IgD-negative memory B cell (primary cell): ENCODE data around the gene KLF9. TPM values are rescaled to one million over a fixed set of nuclear protein-coding genes. Genes with fewer than 3 reads are reported as not detected.
"Not testable (repeated sequence)": the region's sequence is repeated elsewhere in the genome, so short reads cannot be mapped to it uniquely, and the experiment has no call there.

ENCODE experiments used
- H3K27ac Mint-ChIP-seq, 3 donors: one replicate each; pipeline ENCODE4 v1.8.0; 2020 to 2022; ENCODE audit warnings: mild to moderate bottlenecking in 3 of 3, mixed read lengths in 3 of 3, moderate library complexity in 1 of 3
- H3K27me3 Mint-ChIP-seq: one replicate; pipeline ENCODE4 v1.8.0; 2021; ENCODE audit warnings: mixed read lengths
- H3K36me3 Mint-ChIP-seq: one replicate; pipeline ENCODE4 v1.8.0; 2020; ENCODE audit warnings: mild to moderate bottlenecking, mixed read lengths
- H3K4me1 Mint-ChIP-seq, 3 donors: one replicate each; pipeline ENCODE4 v1.8.0; 2020 to 2022; ENCODE audit warnings: mixed read lengths in 3 of 3, mild to moderate bottlenecking in 1 of 3
- H3K4me3 Mint-ChIP-seq, 4 donors: one replicate each; pipeline ENCODE4 v1.8.0; 2020 to 2022; ENCODE audit warnings: mild to moderate bottlenecking in 4 of 4, mixed read lengths in 4 of 4, moderate library complexity in 3 of 4
- H3K9me3 Mint-ChIP-seq, 3 donors: one replicate each; pipeline ENCODE4 v1.8.0; 2020 to 2021; ENCODE audit warnings: mixed read lengths in 3 of 3, mild to moderate bottlenecking in 1 of 3
- polyA plus RNA-seq: library from polyadenylated mRNA; unstranded; fragments of 300-500 nt; fragmentation: Illumina TruSeq; gene quantifications from one replicate; pipeline ENCODE4 v1.2.3, GENCODE V29; 2021

The KLF9 gene
- polyA plus RNA-seq, 1 donor from 2014 or later, result 3.3 TPM

- peaks cover 25 to 52% (median 47%) of the 10 kb centered on the region in 3 donors for H3K4me1 Mint-ChIP-seq
- no peak overlapping the region for H3K27ac Mint-ChIP-seq
- H3K27me3 Mint-ChIP-seq, result no peaks in the 10 kb centered on the region
- peak overlapping the region in 1 of 4 donors; percentile 27 for H3K4me3 Mint-ChIP-seq
- H3K9me3 Mint-ChIP-seq, result no peaks in the 10 kb centered on the region
- no peaks in the 10 kb centered on the region for H3K36me3 Mint-ChIP-seq
These were observed 11.3 kb downstream of the KLF9 start for GRCh38 chr9:70403166-70403565.

- Mint-ChIP-seq H3K4me1 (peaks cover 32 to 57% (median 44%) of the 10 kb centered on the region in 3 donors), H3K27me3 (no peaks in the 10 kb centered on the region), H3K4me3 (no peak overlapping the region), H3K36me3 (no peaks in the 10 kb centered on the region), H3K9me3 (no peaks in the 10 kb centered on the region), H3K27ac (no peak overlapping the region)
These were observed 12.2 kb downstream of the KLF9 start for GRCh38 chr9:70402213-70402612.

- not testable (repeated sequence) for H3K27me3 Mint-ChIP-seq, H3K9me3 Mint-ChIP-seq, H3K36me3 Mint-ChIP-seq, H3K4me3 Mint-ChIP-seq, H3K27ac Mint-ChIP-seq
- H3K4me1 Mint-ChIP-seq, result peaks cover 29 to 50% (median 36%) of the 10 kb centered on the region in 3 donors
These were observed 13.2 kb downstream of the KLF9 start for GRCh38 chr9:70401241-70401640.

GRCh38 chr9:70400107-70400892 lies 14.2 kb downstream of the KLF9 start:
- peak overlapping the region in 1 of 4 donors; percentile 12 for H3K4me3 Mint-ChIP-seq
- no peaks in the 10 kb centered on the region for H3K27me3 Mint-ChIP-seq
- H3K27ac Mint-ChIP-seq, result peak overlapping the region; percentile 10 to 89 (median 50)
- peaks cover 26 to 45% (median 28%) of the 10 kb centered on the region in 3 donors for H3K4me1 Mint-ChIP-seq
- no peaks in the 10 kb centered on the region for H3K36me3 Mint-ChIP-seq
- H3K9me3 Mint-ChIP-seq, result no peaks in the 10 kb centered on the region

- peaks cover 19 to 46% (median 28%) of the 10 kb centered on the region in 3 donors for H3K4me1 Mint-ChIP-seq
- H3K9me3 Mint-ChIP-seq, result no peaks in the 10 kb centered on the region
- H3K4me3 Mint-ChIP-seq, result peak overlapping the region in 2 of 4 donors; percentile 27 to 28
- no peaks in the 10 kb centered on the region for H3K27me3 Mint-ChIP-seq
- peak overlapping the region in 2 of 3 donors; percentile 41 to 89 for H3K27ac Mint-ChIP-seq
- H3K36me3 Mint-ChIP-seq, result no peaks in the 10 kb centered on the region
These were observed 15.3 kb downstream of the KLF9 start for GRCh38 chr9:70399141-70399540.

- H3K27me3 Mint-ChIP-seq, result no peaks in the 10 kb centered on the region
- no peaks in the 10 kb centered on the region for H3K9me3 Mint-ChIP-seq
- peaks cover 10 to 44% (median 28%) of the 10 kb centered on the region in 3 donors for H3K4me1 Mint-ChIP-seq
- peak overlapping the region; percentile 33 to 94 (median 93) for H3K27ac Mint-ChIP-seq
- H3K36me3 Mint-ChIP-seq, result no peaks in the 10 kb centered on the region
- peak overlapping the region; percentile 0 to 73 (median 52) for H3K4me3 Mint-ChIP-seq
These were observed 16.3 kb downstream of the KLF9 start for GRCh38 chr9:70398145-70398556.

- H3K27me3 Mint-ChIP-seq, result no peaks in the 10 kb centered on the region
- peaks cover 23 to 58% (median 33%) of the 10 kb centered on the region in 3 donors for H3K4me1 Mint-ChIP-seq
- no peaks in the 10 kb centered on the region for H3K36me3 Mint-ChIP-seq
- peak overlapping the region in 1 of 3 donors; percentile 62 for H3K27ac Mint-ChIP-seq
- no peaks in the 10 kb centered on the region for H3K9me3 Mint-ChIP-seq
- H3K4me3 Mint-ChIP-seq, result no peak overlapping the region
These were observed 18.8 kb downstream of the KLF9 start for GRCh38 chr9:70395652-70396051.

- Mint-ChIP-seq H3K4me1 (peaks cover 22 to 48% (median 22%) of the 10 kb centered on the region in 3 donors), H3K36me3 (peaks cover 3% of the 10 kb centered on the region), H3K27me3 (no peaks in the 10 kb centered on the region), H3K4me3 (no peak overlapping the region), H3K9me3 (no peaks in the 10 kb centered on the region), H3K27ac (peak overlapping the region in 1 of 3 donors; percentile 30)
These were observed 21.6 kb downstream of the KLF9 start for GRCh38 chr9:70392850-70393249.

- no peaks in the 10 kb centered on the region for H3K9me3 Mint-ChIP-seq
These were observed 22.3 kb downstream of the KLF9 start for GRCh38 chr9:70392189-70392588.

GRCh38 chr9:70390933-70391341 lies 23.5 kb downstream of the KLF9 start:
- no peaks in the 10 kb centered on the region for H3K9me3 Mint-ChIP-seq
- peaks cover 8% of the 10 kb centered on the region for H3K36me3 Mint-ChIP-seq
- H3K4me1 Mint-ChIP-seq, result peaks cover 11 to 41% (median 21%) of the 10 kb centered on the region in 3 donors
- peak overlapping the region in 1 of 3 donors; percentile 20 for H3K27ac Mint-ChIP-seq
- no peak overlapping the region for H3K4me3 Mint-ChIP-seq
- no peaks in the 10 kb centered on the region for H3K27me3 Mint-ChIP-seq

More at GRCh38 chr9:70392189-70392588, 22.3 kb downstream of the KLF9 start:
- Mint-ChIP-seq H3K4me1 (peaks cover 15 to 43% (median 21%) of the 10 kb centered on the region in 3 donors), H3K4me3 (no peak overlapping the region), H3K27me3 (no peaks in the 10 kb centered on the region), H3K27ac (no peak overlapping the region), H3K36me3 (peaks cover 5% of the 10 kb centered on the region)

- Mint-ChIP-seq H3K4me1 (peaks cover 11 to 37% (median 21%) of the 10 kb centered on the region in 3 donors), H3K4me3 (peak overlapping the region in 1 of 4 donors; percentile 40), H3K27me3 (no peaks in the 10 kb centered on the region), H3K36me3 (peaks cover 8% of the 10 kb centered on the region), H3K27ac (no peak overlapping the region), H3K9me3 (no peaks in the 10 kb centered on the region)
These were observed 24.7 kb downstream of the KLF9 start for GRCh38 chr9:70389621-70390266.

GRCh38 chr9:70389188-70389587 lies 25.3 kb downstream of the KLF9 start:
- H3K36me3 Mint-ChIP-seq, result peaks cover 8% of the 10 kb centered on the region
- peak overlapping the region in 1 of 4 donors; percentile 40 for H3K4me3 Mint-ChIP-seq
- H3K27me3 Mint-ChIP-seq, result no peaks in the 10 kb centered on the region
- no peak overlapping the region for H3K27ac Mint-ChIP-seq
- peaks cover 11 to 37% (median 21%) of the 10 kb centered on the region in 3 donors for H3K4me1 Mint-ChIP-seq
- H3K9me3 Mint-ChIP-seq, result no peaks in the 10 kb centered on the region

GRCh38 chr9:70387663-70388062 lies 26.8 kb downstream of the KLF9 start:
- H3K36me3 Mint-ChIP-seq, result peaks cover 8% of the 10 kb centered on the region
- peak overlapping the region in 1 of 3 donors; percentile 53 for H3K27ac Mint-ChIP-seq
- peaks cover 12 to 31% (median 18%) of the 10 kb centered on the region in 3 donors for H3K4me1 Mint-ChIP-seq
- no peak overlapping the region for H3K4me3 Mint-ChIP-seq
- no peaks in the 10 kb centered on the region for H3K9me3 Mint-ChIP-seq
- no peaks in the 10 kb centered on the region for H3K27me3 Mint-ChIP-seq

- Mint-ChIP-seq H3K36me3 (peaks cover 9% of the 10 kb centered on the region), H3K9me3 (no peaks in the 10 kb centered on the region), H3K27me3 (no peaks in the 10 kb centered on the region), H3K4me3 (no peak overlapping the region), H3K27ac (no peak overlapping the region), H3K4me1 (peaks cover 2 to 10% (median 7%) of the 10 kb centered on the region in 3 donors)
These were observed 29.0 kb downstream of the KLF9 start for GRCh38 chr9:70385426-70385825.
